Mammary epithelial cell (primary cell): ENCODE measurements around the gene MRFAP1L1.

Experiments used
- CTCF ChIP-seq, 2 donors: IDR thresholded peaks in 1 of 2; conservative IDR thresholded peaks in 1 of 2; 2 replicates each; pipeline ENCODE4 v1.5.1; 2011 to 2012; ENCODE audit warnings: inconsistent platforms in 2 of 2, low read length in 2 of 2, mild to moderate bottlenecking in 2 of 2, control low read depth in 1 of 2, low read depth in 1 of 2; ENCODE audit not compliant: insufficient read depth in 1 of 2; ENCODE audit errors: extremely low read depth in 1 of 2
- EZH2 ChIP-seq: IDR thresholded peaks from 2 replicates; pipeline ENCODE4 v1.6.1; 2012; ENCODE audit warnings: low read length, inconsistent platforms, borderline replicate concordance

- TF ChIP-seq EZH2 (no peak), CTCF (conservative IDR thresholded peaks at IDR 0.05 in 1 of 2, IDR thresholded peaks at IDR 0.05 in 1 of 2; ENCODE audit: extremely low read depth in 1 of 2, insufficient read depth in 1 of 2, low read depth in 1 of 2, low read length in 2 of 2) (no peak)
Measured at GRCh38 chr4:6750286-6751221, 40.9 kb upstream of the MRFAP1L1 start.
